Measurements from ENCODE around the gene CAB39. TPM values are rescaled to one million over a fixed set of nuclear protein-coding genes. Genes with fewer than 3 reads are reported as not detected.

Gene CAB39
- polyA plus RNA-seq, 3 donors: 74.5 to 85.7 (median 78.1) TPM

DNA sequence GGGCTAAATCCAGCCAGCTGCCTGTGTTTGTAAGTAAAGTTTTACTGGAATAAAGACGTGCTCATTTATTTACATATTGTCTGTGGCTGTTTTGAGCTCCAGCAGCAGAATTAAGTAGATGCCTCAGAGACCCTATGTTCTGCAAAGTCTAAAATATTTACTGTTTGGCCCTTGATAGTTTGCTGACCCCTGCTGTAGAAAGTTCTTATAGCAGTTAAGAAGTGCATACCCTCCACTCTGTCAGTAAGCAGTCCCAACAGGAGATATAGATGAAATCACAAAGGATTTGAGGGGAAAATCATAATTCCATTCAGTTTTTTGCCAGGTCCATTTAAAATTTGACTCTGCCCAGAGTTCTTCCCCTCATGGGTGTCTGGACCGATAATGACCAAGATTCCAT lies 102.0 kb downstream of the CAB39 start:
- no peak for DNase-seq

- no peak for DNase-seq
Observed at GRCh38 chr2:230815088-230815487, 102.4 kb downstream of the CAB39 start.

DNA sequence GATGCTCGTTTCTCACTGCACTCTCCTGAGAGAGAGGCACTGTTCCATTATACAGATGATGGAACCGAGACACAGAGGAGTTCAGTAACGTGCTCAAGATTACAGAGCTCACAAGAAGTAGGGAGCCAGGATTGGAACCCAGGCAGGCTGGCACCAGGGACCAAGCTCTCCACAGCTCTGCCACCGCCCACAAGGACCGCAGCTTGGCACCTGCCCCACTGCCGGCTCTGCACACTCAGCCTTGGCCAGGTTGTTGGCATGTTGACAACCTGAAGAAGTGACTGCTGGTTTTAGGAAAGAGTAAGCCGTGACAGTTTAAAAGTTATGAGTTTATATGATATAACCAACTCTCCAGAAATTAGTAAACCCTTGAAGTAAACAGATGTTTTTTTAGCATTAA lies 104.1 kb downstream of the CAB39 start:
- no peak for DNase-seq

GRCh38 chr2:230819433-230819832 lies 106.8 kb downstream of the CAB39 start:
- DNase-seq: no peak

GRCh38 chr2:230821261-230821990 lies 108.8 kb downstream of the CAB39 start:
- DNase-seq: no peak

DNA sequence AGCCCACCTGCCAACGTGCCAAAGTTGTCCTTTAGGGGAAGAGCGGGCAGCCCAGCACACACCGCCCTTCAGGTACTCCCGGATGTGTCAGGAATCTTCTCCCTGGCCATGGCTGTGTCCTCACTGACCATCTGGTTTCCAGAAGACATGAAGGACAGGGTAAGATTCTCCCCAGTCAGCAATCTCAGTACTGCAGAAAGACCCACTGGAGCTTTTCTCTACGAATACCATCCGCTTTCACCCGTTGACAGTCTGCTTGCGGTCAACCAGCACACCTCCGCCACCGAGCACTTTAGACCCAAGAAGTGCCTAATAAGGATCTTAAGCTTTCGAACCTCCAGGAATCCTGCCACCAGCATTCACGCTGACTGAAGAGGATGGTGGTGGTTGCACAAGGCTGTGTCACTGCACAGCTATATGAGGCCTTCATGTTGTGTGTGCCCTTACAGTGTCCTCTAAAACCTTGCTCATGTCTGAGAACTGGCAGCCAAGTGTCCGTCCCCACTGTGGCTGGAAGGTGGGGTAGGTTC lies 109.4 kb downstream of the CAB39 start:
- no peak for DNase-seq

- DNase-seq: no peak
Observed at GRCh38 chr2:230823264-230823964, 110.8 kb downstream of the CAB39 start.

- peak; percentile 86 for DNase-seq
Observed at GRCh38 chr2:230824406-230824978, 111.8 kb downstream of the CAB39 start.

DNA sequence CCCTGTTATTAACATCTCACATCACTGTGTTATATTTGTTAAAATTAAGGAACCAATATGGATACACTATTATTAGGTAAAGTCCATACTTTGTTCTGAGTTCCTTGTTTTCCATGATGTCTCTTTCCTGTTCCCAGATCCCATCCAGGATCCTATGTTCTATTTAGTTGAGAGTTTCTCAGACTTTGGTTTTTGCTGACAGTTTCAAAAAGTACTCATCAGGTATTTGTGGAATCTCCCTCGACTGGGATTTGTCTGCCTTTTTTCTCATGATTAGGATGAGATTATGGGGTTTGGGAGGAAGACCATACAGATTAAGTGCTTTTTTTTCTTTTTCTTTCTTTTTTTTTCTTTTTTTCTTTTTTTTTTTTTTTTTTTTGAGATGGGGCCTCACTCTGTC lies 112.7 kb downstream of the CAB39 start:
- DNase-seq: no peak

GRCh38 chr2:230827774-230828271 lies 115.2 kb downstream of the CAB39 start:
- no peak for DNase-seq

- no peak for DNase-seq
Observed at GRCh38 chr2:230828272-230828961, 115.8 kb downstream of the CAB39 start.

GRCh38 chr2:230829293-230829692 lies 116.7 kb downstream of the CAB39 start:
- DNase-seq: no peak

DNA sequence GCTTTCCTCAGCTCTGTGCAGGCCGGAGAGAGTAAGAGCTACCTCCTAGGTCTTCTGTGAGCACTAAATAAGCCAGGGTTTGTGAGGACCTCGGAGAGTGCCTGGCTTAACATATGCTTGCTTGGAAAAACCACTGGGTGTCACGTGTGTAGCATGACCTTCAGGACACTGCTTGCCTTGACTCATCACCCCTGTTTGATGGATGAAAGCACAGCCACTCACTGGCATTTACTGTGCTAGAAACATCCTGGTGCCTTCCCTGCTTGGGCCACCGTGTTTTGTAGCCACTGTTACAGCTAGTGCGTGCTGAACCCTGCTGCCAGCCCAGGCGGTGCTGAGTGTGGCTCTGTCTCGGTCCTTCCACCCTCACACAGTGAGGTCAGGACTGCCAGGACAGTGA lies 117.3 kb downstream of the CAB39 start:
- DNase-seq: no peak

DNA sequence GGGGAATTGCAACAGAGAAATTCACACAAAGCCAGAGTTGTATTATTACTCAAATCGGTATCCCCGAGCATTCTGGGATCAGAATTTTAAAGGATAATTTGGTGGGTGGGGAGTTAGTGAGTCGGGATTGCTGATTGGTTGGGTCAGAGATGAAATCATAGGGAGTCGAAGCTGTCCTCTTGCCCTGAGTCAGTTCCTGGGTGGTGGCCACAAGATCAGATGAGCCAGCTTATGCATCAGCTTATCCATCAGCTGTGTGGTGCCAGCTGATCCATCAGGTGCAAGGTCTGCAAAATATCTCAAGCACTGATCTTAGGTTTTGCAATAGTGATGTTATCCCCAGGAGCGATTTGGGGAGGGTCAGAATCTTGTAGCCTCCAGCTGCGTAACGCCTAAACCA lies 117.8 kb downstream of the CAB39 start:
- DNase-seq: no peak

DNA sequence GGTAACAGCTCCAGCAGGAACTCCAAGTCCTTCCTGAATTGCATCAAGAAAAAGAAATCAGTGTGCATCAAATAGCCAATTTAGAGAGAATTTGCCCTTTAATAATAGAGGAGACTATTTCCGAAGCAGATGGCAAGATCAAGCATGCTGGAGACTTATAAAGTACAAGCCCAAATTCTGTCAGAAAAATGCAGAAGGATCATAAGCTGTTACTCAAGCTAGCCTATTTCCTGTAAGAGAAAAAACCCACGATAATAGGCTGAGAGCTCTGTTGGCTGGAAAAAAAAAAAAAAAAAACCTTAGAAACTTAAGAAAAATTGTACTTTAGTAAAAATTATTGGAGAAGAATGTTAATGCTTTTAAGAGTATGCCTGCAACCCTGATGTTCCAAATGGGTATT lies 127.7 kb downstream of the CAB39 start:
- DNase-seq: no peak

- no peak for DNase-seq
Observed at GRCh38 chr2:230842473-230842872, 129.8 kb downstream of the CAB39 start.

DNA sequence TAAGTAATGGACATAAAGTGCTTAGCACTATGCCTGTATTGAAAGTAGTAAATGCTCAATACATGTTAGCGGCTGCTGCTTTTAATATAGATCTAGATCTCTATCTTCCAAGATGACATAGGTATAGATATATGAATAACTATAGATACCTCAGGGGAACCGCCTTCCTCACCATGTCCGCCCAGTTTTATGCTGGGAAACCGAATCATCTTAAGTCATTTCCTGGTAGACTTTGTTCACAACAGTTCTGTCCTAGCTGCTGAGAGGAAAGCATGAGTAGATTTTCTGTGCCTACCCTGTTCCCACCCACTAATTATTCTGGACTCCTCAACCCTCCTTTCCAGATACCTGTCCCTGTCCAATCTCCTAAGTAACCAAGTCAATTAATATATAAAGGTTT lies 130.5 kb downstream of the CAB39 start:
- no peak for DNase-seq

DNA sequence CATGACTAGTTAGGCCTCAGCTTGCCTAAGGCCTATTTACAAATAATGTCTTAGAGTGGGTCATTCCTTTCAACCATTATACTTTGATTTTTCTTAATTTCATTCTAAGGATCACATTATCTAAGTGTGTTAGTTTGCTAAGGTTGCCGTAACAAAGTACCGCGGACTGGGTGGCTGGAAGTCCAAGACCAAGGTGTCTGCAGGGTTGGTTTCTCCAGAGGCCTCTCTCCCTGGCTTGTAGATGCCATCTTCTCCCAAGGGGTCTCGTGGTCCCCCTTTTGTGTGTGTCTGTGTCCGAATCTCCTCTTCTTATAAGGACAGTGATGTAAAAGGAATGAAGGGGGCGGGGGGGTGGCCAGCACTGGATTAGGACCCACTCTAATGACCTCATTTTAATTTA lies 133.7 kb downstream of the CAB39 start:
- DNase-seq: no peak

DNA sequence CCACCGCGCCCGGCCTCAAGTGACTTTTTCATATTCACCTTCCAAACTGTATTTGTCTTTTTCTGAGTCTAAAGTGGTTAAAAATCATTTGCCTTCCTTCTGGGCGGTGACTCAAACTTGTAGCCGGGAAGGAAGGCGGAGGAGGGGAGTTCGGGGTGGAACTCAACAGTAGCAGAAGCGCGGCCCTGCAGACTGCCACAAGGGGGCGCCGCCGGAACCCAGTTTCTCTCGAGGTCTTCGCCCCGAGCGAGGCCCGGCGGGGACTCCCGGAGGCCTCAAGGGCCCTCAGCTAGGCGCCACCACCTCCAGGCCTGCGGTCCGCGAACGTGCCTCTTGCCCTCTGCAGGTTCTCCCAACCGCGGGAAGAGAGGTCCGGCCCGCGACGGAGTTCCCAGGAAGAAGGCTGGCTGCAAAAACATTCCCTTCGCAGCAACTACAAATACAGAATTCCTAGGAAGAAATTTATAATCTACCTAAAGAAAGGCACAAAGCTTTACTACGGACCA lies 135.3 kb downstream of the CAB39 start:
- peak; percentile 80 for DNase-seq

DNA sequence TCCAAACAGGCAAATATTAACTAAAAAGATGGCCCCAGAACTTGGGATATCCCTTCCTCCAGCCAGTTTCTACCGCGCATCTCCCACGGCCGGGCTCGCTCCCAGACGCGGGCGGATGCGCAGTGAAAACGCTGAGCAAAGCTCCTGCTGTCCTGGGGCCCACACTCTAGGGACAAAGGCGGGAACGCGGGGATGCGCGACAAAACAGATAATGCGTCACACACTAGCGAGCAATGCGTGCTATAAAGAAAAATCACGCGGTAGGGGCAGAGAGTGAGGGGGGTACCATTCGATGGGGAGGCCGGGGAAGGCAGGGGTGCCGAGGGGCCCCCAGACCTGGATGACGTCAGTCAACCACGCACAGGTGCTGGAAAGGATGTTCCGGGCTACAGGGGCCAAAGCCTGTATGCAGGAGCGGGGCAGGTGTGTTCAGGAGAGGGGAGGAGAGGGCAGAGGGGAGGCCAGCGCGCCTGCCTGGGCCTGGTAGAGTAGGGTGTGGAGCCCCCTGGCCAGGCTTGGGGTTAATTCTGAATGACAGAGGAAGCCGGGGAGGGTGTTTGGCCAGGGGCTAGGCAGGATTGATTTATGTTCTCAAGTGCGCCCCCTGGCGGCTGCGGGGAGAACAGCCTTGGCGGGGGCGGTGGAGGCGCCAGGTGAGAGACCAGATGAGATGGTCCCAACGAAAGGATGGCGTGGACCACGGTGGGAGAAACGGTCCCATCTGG lies 137.2 kb downstream of the CAB39 start:
- DNase-seq: no peak

DNA sequence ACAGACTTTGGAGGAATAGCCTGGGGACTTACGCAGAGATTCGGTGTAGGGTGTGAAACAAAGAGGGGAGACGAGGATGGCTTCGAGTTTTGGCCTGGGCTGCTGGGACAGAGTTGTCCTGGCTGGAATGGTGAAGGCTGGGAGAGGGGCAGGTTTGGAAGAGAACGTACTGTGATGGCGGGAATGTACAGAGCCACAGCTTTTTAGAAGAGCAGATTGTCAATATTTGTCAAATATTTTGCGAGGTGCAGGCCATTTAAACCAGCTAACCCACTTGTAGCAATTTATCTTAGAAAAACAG lies 137.7 kb downstream of the CAB39 start:
- no peak for DNase-seq

- no peak for DNase-seq
Observed at GRCh38 chr2:230852113-230852512, 139.5 kb downstream of the CAB39 start.

All from renal pelvis (tissue), 4 donors.